ENCODE measurements around the gene KRT35.

GRCh38 chr17:41452281-41452680, 28.7 kb downstream of the KRT35 start:
- TF ChIP-seq, protein P1, sequence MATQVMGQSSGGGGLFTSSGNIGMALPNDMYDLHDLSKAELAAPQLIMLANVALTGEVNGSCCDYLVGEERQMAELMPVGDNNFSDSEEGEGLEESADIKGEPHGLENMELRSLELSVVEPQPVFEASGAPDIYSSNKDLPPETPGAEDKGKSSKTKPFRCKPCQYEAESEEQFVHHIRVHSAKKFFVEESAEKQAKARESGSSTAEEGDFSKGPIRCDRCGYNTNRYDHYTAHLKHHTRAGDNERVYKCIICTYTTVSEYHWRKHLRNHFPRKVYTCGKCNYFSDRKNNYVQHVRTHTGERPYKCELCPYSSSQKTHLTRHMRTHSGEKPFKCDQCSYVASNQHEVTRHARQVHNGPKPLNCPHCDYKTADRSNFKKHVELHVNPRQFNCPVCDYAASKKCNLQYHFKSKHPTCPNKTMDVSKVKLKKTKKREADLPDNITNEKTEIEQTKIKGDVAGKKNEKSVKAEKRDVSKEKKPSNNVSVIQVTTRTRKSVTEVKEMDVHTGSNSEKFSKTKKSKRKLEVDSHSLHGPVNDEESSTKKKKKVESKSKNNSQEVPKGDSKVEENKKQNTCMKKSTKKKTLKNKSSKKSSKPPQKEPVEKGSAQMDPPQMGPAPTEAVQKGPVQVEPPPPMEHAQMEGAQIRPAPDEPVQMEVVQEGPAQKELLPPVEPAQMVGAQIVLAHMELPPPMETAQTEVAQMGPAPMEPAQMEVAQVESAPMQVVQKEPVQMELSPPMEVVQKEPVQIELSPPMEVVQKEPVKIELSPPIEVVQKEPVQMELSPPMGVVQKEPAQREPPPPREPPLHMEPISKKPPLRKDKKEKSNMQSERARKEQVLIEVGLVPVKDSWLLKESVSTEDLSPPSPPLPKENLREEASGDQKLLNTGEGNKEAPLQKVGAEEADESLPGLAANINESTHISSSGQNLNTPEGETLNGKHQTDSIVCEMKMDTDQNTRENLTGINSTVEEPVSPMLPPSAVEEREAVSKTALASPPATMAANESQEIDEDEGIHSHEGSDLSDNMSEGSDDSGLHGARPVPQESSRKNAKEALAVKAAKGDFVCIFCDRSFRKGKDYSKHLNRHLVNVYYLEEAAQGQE (tag by site-specific recombination; IDR thresholded peaks at IDR 0.05): no peak
- no peak for TF ChIP-seq ATF2 (tag by site-specific recombination; IDR thresholded peaks at IDR 0.05; ENCODE audit: low read depth)
- TF ChIP-seq PRDM4 (tag by site-specific recombination; IDR thresholded peaks at IDR 0.05): no peak
- no peak for TF ChIP-seq ZBTB1 (tag by site-specific recombination; IDR thresholded peaks at IDR 0.05)
- no peak for TF ChIP-seq CTCF (tag by site-specific recombination; IDR thresholded peaks at IDR 0.05)
- no peak for TF ChIP-seq ZNF514 (tag by site-specific recombination; IDR thresholded peaks at IDR 0.05)
- TF ChIP-seq MYNN (tag by site-specific recombination; IDR thresholded peaks at IDR 0.05; ENCODE audit: borderline replicate concordance): no peak
- no peak for TF ChIP-seq SCRT1 (tag by site-specific recombination; IDR thresholded peaks at IDR 0.05; ENCODE audit: borderline replicate concordance)
- no peak for TF ChIP-seq ZNF660 (tag by site-specific recombination; IDR thresholded peaks at IDR 0.05)
- no peak for TF ChIP-seq ZNF623 (tag by site-specific recombination; IDR thresholded peaks at IDR 0.05)
